GOT3 (cell line): ENCODE results near the gene PMP22.
"Not testable (repeated sequence)": the region's sequence is repeated elsewhere in the genome, so short reads cannot be mapped to it uniquely, and the experiment has no call there.

Source experiments
- DNase-seq: peaks from one replicate; lab custom pipeline; 2025; ENCODE audit warnings: mixed read lengths; lab: John Stamatoyannopoulos, UW

PMP22 gene

DNA sequence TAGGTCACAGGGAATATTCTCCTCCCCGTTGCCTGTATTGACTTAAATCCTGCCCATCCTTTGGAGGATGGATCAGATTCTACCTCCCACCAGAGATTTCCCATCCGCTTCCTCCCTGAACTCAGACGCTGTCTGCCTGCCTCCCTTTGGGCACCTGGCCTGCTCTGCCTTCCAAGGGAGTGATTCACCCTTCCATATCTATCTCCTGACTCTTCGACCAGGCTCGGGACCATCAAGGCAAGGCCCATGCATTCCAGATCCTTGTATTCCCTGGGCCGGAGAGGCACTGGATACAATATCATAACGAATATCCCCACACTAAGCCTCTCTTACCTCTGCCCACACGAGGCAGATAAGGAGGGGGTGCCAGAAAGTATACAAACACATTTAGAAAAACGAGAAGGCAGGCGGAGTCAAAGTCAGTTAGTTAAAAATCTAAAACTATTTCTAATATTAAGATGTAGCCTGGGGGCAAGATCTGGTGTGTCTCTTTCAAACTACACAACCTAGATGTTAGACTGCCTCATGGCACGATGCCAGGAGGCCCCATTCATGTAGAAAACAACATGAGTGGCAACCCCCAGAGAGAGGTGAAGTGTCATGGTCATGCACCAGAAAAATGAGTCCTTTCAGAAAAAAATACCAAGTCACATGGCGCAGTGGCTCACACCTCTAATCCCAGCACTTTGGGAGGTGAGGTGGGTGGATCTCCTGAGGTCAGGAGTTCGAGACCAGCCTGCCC lies 9.2 kb downstream of the PMP22 start:
- DNase-seq, result no peak

DNA sequence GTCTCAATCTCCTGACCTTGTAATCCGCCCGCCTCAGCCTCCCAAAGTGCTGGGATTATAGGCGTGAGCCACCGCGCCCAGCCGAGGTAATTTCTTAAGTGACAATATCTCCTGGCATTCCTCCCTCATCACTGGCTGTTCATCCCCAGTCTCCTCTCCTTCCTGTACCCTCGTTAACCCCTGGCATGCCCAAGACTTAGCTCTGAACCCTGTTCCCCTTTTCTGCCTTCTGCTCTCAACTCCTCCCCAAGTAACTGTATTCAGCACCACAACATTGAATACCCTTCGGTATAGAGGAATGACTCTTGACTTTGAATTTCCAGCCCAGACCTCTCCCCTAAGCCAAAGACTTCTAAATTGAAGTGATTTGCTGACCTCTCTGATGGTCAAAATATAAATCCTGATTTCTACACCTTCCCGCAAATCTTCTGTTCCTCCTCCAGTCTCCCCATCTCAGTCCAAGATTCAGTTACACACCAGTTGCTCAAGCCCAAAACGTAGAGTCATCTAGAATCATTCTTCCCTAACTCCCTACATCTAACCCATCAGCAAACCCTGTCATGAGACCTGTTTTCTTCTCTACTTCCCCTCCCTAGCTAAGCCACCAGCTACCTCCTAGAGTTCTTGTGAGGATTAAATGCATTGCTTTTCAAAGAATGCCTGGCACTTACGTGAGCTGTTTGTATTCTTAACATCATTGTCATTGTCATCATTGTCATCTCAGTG lies 14.8 kb downstream of the PMP22 start:
- no peak for DNase-seq

DNA sequence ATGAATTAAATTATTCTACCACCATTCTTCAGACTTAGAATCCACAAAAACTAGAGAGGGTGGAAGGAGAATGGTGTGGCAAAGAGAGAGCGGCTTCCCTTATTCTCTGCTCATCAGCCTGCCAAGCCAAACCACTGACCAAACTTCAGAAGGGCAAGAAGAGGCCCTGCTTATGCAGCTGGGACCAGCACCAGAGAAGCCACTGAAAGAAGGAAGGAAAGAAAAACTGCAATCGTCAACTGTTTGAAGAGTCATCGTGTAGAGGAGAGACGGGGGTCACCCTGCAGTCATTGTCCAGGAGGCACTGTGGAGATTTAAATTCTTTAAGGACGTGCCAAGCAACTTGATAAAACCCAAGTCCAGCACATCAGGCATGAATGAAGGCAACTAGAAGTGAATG lies 15.6 kb downstream of the PMP22 start:
- no peak for DNase-seq

DNA sequence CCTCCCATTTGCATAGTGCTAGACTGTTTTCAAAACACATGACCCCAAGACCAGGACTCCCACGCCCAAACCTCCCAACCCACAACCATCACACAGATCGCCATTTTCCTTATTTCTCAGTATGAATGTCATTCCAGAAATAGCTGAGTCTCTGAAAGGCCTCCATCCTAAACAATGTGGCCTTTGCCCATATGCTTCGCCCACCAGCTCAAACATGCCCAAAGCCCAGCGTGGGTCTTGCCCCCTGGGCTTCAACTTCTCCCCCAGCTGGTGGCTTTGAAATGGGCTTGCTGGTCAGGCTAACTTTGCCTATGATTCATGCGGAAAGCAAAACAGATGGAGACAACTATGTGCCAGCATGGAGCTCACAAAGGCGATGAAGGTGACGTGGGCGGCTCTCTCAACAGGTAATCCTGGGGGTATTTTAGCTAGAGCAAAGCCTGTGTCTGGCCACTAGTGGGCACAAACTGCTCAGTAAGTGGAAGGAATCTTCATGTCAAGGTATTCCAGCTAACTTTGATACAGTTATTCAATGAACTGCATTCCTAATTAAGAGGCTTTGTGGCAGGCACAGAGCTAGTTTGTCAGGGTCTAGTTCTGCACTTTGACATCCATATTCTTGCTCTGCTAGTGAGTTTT lies 17.1 kb downstream of the PMP22 start:
- DNase-seq, result no peak

DNA sequence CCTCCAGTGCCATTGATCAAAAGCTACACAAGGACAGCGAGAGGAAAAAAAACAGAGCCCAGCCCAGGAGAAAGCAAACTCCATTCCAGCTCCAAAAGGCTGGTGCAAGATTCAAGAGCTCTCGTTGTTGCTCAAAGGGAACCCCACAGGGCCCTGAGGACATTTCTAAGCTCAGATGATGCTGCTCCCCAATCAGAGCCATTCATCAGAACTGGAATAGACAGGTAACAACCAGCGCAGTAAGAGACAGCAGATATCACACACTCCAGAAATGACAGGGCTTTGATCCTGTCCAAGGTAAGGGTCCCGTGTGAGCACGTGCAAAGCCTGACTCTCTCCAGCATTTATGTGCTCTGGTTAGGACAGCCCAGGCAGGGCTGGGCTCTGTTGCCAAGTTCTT lies 20.1 kb downstream of the PMP22 start:
- DNase-seq, result no peak

DNA sequence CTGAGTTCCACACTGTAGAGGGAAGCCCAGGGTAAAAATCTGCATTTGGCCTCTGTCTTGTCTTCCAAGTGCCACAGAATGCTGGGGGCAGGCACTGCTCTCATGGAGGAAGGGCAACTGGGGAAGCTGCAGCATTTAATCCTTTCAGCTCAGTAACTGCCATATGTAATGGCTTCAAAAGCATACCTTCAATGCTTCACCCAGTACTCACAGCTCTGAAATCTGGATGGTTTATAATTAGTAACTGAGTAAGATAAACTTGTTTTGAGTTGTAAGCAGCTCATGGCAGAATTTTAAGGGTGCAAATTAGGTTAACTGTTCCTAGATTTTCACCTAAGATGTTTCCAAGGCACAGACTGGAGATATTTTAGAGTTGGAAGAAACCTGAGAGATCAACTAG lies 24.5 kb downstream of the PMP22 start:
- no peak for DNase-seq

DNA sequence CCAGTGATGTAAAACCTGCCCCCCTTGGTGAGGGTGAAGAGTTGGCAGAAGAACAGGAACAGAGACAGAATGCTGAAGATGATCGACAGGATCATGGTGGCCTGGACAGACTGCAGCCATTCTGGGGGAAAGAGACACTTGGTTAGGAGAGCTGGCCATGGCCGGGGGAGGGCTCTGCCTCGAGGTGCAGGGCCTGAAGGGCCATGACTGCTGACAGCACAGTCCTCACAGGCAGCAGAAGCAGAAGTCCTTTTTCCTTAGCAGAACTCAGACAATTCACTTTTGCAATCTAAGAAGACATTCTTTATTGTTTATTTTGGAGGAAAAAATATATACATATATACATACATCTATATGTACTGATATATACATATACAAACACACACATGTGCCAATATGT lies 25.6 kb downstream of the PMP22 start:
- DNase-seq, result no peak

DNA sequence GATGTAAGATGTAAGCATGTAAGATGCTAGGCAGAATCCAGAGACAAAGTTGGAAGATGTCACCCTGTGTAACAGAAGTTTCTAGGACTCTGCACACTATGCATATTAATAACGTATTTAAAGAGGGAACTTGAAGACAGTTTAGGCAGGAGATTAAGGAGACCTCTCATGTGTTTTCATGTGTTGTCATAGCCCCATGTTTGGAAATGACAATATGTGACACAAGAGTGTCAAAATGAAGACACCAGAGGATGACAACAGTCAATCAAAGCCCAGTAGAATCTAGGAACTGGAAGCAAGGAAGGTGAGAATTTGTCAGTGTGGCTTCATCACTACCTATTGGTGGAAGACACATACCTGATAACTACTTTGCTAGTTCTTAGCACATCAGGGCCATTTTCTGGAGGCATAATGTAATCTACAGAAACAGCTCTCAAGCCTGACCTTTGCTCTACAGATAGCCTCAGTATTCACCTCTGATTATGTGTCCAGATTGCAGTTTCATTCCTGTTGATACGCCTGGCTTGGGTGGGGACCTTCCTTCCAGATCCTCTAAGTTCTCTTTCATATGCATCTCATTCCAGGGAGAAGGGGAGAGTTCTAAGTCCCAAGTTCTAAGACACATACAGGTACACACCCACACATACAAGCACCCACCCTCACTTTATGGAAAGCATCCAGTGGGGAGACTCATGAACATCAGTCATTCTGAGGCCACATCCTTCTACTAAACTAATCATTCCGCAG lies 26.3 kb downstream of the PMP22 start:
- no peak for DNase-seq

DNA sequence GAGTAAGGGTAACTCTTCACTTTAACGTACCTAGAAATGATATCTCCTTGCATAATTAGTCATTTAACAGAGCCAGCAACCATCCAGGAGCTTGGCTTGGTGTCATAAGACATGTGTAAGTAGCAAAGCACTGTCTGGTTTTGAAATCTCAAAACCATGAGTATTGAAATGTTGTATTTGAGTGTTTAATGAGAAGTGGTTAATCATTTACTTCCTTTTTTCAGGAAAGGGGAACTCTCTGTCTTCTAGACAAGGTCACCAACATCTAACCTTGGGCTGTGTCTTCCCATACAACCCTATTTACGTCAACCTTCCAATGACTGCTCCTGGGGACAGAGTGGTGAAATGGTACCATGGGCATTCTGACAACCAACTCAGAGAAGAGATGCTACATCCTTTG lies 27.1 kb downstream of the PMP22 start:
- no peak for DNase-seq

DNA sequence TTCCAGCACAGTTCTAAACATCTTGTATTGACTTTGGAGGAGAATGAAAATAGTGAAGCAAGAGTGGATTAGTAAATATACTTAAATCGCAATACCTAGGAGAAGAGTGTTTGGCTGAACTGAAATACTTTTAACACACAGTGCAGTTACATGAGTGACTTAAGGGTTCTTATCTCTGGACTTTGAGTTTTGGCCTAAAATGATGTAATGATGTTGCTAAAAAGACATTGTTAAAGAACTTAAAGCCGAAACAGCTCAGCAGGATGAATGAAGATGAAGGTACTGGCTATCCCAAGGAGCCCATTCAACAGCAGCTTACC lies 28.1 kb downstream of the PMP22 start:
- DNase-seq, result no peak

DNA sequence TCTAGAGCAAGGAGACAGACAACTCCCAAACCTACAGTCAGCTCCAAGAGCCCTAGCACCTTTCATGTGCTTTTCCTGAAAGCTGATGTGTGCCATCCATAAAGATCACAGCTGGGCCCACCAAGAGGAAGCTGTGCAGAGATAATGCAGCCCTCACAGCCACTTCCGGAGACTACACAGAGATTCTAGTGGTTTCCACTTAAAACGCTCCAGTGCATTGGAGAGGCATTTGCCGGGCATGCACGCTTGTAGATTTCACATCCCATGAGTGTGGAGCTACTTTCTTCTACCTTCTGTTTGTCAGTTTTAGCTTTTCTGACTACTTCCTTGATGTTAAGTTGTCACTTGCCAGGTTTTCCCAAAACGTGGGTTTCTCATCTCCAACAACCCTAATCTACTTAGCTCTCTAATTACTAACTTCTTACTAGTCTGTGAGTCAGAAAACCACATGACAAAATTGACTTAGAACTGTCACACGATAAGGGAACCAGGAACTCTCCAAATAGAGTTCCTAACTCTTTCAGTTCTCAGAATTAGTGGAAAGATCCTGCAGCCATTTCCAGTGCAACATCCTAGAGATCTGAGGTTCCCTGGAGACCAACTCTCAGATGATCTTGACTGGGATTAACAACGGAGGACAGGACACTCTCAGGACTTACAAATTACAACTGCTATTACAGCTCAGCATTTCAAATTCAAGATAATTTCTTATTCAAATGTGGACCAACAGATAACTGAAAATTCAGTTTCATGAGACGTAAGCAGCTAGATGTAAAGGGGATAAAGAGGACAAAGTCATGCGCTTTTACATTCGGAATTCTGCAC lies 28.6 kb downstream of the PMP22 start:
- DNase-seq, result no peak

DNA sequence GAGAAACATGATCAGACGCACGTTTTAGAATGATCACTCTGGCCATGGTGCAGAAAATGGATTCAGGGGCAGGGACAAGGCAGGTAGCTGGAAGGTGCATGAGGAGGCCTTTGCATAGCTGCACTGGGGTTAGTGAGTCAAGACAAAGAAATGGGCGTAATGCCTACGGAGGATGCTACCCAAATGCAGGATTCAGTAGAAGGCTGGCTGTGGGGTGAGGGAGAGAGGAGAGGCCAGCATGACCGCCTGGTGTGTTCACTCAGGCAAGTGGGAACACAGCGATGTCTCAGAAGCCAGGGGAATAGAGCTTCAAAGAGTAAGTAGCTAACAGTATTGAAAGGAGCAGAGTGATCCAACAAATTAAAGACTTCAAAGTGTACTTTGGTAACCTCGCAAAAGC lies 31.2 kb downstream of the PMP22 start:
- no peak for DNase-seq

DNA sequence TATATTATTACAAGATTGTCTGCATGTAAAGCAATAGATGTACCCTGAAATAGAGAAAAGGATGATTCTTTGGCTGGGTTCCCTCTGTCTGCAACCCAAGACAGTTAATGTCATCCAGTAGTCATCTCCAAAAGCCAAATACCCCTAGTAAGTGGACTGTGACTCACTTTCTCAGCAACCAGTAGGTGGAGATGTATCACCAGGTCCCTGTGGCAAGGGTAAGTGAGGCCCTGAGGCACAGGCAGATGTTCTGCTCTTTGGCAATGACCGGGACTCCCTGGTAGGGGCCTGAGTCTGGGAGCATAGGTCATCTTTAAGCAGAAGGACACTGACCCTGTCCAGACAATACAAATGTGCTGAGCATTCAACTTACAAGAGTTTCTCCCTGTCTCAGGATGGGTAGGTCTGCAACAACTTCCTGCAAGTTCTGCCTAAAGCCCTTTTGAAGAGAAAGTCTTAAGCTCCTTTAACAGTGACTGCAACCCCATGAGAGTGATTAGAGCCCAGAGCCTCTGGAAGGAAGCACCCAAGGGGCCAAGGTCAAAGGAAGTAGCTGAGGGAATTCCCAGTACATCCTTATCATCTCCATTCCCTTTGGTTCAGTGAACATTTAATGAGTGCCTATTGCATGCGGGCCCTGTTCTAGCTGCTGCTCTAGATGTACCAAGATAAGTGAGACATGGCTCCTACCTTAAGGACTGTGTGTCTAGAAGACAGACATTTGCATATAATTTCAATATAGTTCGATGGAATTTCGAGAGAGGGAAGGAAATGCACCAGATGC lies 31.9 kb downstream of the PMP22 start:
- peak; percentile 16 for DNase-seq

DNA sequence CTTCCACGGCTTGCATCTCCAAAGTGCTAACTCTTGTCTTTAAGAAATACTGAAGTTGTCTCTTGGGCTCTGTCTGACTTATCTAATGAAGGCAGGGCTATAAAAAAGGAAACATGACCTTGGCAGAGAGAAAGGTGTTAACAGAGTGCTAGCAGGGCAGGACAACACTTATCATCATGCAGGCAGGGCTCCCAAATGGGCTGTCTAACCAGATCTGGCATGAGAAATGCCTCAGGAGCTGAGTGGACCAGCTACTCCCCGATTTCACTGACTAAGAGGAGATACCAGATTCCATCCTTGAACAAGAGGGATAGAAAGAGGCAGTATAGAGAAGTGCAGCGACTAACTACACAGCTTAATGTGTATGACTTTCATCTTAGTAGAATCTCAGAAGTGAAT lies 32.6 kb downstream of the PMP22 start:
- DNase-seq, result no peak

DNA sequence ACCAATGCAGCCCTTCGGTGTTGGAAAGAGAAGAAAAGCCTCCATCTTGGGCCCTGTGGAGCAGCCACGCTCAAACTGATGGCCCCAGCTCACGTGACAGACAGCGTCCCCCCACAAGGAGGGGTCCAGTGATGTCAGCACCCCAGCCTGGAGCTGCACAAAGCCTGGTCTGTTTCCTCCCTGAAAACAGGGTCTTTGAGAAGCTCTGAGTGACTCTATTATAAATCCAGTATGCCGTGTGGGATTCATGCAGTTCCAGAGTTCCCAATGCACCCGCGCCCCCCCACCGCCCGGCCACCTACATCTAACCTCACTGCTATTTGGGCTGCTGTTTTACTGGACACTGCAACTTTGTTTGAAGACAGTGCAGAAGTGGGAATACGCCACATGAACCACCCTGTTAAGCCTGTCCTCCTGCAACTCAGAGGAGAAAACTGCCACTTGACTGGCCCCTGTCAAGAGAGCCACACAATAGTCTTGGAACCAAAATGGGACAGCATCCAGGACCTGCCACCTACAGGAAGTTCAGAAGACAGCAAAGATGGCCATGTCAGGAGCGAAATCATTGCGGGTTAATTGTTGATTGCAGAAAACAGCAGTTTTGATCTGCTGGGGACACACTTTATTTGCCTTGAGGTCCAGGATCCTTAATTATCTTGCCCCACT lies 33.1 kb downstream of the PMP22 start:
- no peak for DNase-seq

DNA sequence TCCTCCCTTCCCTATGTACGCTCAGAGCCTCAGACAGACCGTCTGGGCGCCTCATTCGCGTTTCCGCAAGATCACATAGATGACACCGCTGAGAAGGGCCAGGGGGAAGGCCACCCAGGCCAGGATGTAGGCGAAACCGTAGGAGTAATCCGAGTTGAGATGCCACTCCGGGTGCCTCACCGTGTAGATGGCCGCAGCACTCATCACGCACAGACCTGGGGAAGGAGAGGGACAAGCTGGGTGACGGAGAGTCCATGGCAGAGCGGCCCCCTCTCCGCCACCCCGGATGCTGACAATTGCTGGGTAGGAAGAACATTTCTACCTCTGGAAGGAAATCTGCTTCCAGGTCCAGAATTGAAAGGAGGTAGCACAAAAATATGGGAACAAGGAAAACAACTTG lies 34.3 kb downstream of the PMP22 start:
- DNase-seq, result no peak

DNA sequence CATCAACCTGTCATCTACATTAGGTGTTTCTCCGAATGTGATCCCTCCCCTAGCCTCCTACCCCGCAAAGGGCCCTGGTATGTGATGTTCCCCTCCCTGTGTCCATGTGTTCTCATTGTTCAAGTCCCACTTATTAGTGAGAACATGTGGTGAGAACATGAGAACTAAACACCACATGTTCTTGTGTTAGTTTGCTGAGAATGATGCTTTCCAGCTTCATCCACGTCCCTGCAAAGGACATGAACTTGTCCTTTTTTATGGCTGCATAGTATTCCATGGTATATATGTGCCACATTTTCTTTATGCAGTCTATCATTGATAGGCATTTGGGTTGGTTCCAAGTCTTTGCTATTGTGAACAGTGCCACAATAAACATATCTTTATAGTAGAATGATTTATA lies 43.3 kb downstream of the PMP22 start:
- DNase-seq, result not testable (repeated sequence)

DNA sequence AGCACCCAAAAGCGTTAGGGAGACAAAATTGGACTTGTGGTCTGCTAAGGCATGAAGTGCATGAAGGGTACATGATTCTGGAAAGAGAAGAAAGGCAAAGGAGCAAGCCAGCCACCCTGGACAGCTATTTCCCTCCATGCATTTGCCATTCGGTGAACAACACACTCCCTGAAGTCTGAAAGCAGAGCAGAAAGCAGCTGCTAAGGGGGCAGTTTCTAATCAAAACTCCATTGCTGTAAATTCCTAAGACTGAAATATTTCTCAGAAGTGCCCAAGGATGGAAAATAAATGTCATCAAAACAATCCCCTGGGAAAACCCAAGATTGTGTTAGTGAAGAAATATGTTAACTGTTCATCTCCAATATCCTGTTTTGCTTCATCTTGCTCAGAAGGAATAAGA lies 44.3 kb downstream of the PMP22 start:
- DNase-seq, result no peak

DNA sequence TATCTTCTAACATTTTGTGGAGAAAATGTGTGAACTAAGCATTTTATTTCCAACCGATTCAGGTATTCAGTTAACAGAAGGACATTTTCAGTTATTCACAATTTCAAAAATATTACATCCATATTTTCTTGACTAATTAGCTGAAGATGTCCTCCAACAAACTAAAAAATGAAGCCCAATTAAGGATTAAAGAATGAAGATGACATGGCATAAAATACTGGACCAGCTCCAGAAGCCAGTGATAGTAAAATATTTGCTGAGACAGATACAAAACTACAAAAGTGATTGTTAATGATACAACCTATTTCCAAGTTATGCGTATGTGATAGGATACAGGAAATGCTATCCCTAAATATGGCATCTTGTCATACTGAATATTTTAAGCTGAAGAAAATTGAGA lies 48.6 kb downstream of the PMP22 start:
- no peak for DNase-seq

DNA sequence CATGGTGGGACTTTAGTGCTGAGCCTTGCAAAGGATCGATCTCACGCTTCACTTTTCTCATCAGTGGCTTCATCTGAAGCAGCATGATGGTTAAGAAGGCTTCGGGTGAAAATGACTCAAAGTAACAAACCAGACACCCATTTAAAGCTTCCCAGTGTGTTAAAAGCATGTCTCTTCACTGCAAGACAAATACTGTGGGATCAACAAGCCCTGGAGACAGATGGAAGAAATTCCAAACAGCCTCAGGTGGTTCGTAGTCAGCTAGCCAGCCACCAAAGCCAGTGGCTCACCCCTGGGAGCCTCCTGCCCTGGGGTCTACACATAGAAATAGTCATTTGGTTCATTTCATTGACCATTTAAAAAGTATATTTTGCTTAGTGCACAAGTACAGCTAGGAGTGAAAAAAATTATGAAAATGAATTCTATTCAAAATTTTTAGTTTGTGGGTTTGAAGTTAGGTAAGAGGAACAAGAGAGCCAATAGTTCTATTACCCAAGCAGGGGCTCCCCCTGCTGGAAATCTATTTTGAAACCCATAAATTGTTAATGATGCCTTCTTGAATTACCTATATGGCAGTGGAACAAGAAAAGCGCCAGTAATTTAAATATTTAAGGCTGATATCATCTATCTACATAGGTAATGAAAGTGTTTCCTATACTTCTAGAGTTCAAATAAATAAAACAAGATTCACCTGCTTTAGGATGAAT lies 51.6 kb downstream of the PMP22 start:
- no peak for DNase-seq
